ENCODE results near the gene ILKAP.

Gene ILKAP

GRCh38 chr2:238121511-238122286 lies 81.8 kb downstream of the ILKAP start:
- DNase-seq: no peak

GRCh38 chr2:238120463-238121298 lies 82.8 kb downstream of the ILKAP start:
- DNase-seq: no peak

Measured in activated naive CD4-positive, alpha-beta T cell treated with anti-CD3 and anti-CD28 coated beads, Interleukin-2, amount 50 U/mL, for 16 hours (primary cell).